K562 (cell line): ENCODE measurements around the gene MYMX. TPM values are rescaled to one million over a fixed set of nuclear protein-coding genes. Genes with fewer than 3 reads are reported as not detected.

Experiments
- FOXM1 ChIP-seq, 2 experiments: fragments of 450-650 bp in 1 of 2; sonication (generic) in 1 of 2; formaldehyde crosslinking in 1 of 2; IDR thresholded peaks; 2 replicates each; pipeline versions ENCODE4 v1.6.1 to v1.9.0; 2017 to 2022; ENCODE audit warnings: low read depth in 2 of 2, mild to moderate bottlenecking in 2 of 2, missing genetic modification reagents in 1 of 2, moderate library complexity in 1 of 2
- HDAC3 ChIP-seq: fragments of 450-650 bp; IDR thresholded peaks from 2 replicates; pipeline ENCODE4 v1.6.1; 2018; ENCODE audit warnings: borderline replicate concordance, mild to moderate bottlenecking, moderate library complexity; ENCODE audit not compliant: partially characterized antibody
- MAFG ChIP-seq: fragments of 450-650 bp; conservative IDR thresholded peaks from 2 replicates; pipeline ENCODE4 v1.6.1; 2016; ENCODE audit warnings: missing genetic modification characterization, missing compliant biosample characterization
- PCBP2 ChIP-seq: fragments of 200-400 bp; formaldehyde crosslinking; IDR thresholded peaks from 2 replicates; pipeline ENCODE4 v1.6.1; 2018; ENCODE audit warnings: low read length, low read depth, mild to moderate bottlenecking, moderate library complexity; ENCODE audit not compliant: poor library complexity, severe bottlenecking
- POLR3A ChIP-seq: IDR thresholded peaks from 2 replicates; pipeline ENCODE4 v1.6.1; 2011; ENCODE audit warnings: borderline replicate concordance, mild to moderate bottlenecking, moderate library complexity; ENCODE audit not compliant: insufficient read length, insufficient read depth; ENCODE audit errors: extremely low read depth
- RFX5 ChIP-seq: IDR thresholded peaks from 2 replicates; pipeline ENCODE4 v1.6.1; 2011; ENCODE audit warnings: low read depth, mild to moderate bottlenecking, improper control_type of control experiment, low read length
- STAT5B ChIP-seq: fragments of 250-450 bp; sonication (Bioruptor Pico); IDR thresholded peaks from 2 replicates; pipeline ENCODE4 v1.8.0; 2021; ENCODE audit warnings: mild to moderate bottlenecking, inconsistent platforms
- SUPT5H ChIP-seq: fragments of 450-650 bp; IDR thresholded peaks from 2 replicates; pipeline ENCODE4 v1.6.1; 2016
- ZC3H8 ChIP-seq: fragments of 450-650 bp; IDR thresholded peaks from 2 replicates; pipeline ENCODE4 v1.6.1; 2017
- ZNF165 ChIP-seq: fragments of 250-450 bp; sonication (Bioruptor Pico); IDR thresholded peaks from 2 replicates; pipeline ENCODE4 v1.4.0; 2020; ENCODE audit warnings: borderline replicate concordance
- ZNF696 ChIP-seq: fragments of 250-450 bp; sonication (Bioruptor Pico); conservative IDR thresholded peaks from 2 replicates; pipeline ENCODE4 v1.4.0; 2020; ENCODE audit warnings: mild to moderate bottlenecking, moderate library complexity
- polyA plus RNA-seq, 8 experiments: library from polyadenylated mRNA; depleted of rRNA in 4 of 8; stranded (reverse) in 5 of 8; unstranded in 3 of 8; fragments of >200 nt; fragmentation: Nextera tagmentation in 2 of 8; fragmentation: Illumina TruSeq in 1 of 8; extraction: Ambion mirVana in 2 of 8; extraction: Trizol in 1 of 8; gene quantifications; 2 replicates each; pipeline versions ENCODE4 v1.2.1 to v1.2.3, GENCODE V29; 2011 to 2014; ENCODE audit warnings: inconsistent platforms in 1 of 8, missing spikeins in 1 of 8
- total RNA-seq, 7 experiments: library from RNA; depleted of rRNA in 6 of 7; stranded (reverse); fragments of >200 nt in 6 of 7; fragmentation: Illumina TruSeq in 2 of 7; extraction: Trizol in 2 of 7; gene quantifications; 2 replicates each; pipeline versions ENCODE4 v1.2.1 to v1.2.3, GENCODE V29; 2011 to 2021; ENCODE audit warnings: low replicate concordance in 1 of 7
- TF ChIP-seq, protein P1 (sequence below): fragments of 250-450 bp; sonication (Bioruptor Pico); IDR thresholded peaks from 2 replicates; pipeline ENCODE4 v1.8.0; 2021; ENCODE audit warnings: moderate library complexity, mild to moderate bottlenecking, inconsistent platforms
- TF ChIP-seq, protein P2 (sequence below), 2 experiments: fragments of 450-650 bp in 1 of 2; sonication (generic) in 1 of 2; formaldehyde crosslinking in 1 of 2; IDR thresholded peaks in 1 of 2; conservative IDR thresholded peaks in 1 of 2; 2 replicates each; pipeline versions ENCODE4 v1.6.1 to v1.8.1; 2016 to 2023; ENCODE audit warnings: mild to moderate bottlenecking in 2 of 2, moderate library complexity in 2 of 2, inconsistent platforms in 1 of 2, missing genetic modification reagents in 1 of 2
- TF ChIP-seq, protein P3 (sequence below): sonication (generic); formaldehyde crosslinking; IDR thresholded peaks from 2 replicates; pipeline ENCODE4 v1.8.0; 2022; ENCODE audit warnings: mild to moderate bottlenecking, missing genetic modification reagents
- TF ChIP-seq, protein P4 (sequence below): fragments of 250-450 bp; sonication (Bioruptor Pico); IDR thresholded peaks from 2 replicates; pipeline ENCODE4 v1.8.0; 2022; ENCODE audit warnings: inconsistent platforms
- TF ChIP-seq, protein P5 (sequence below): conservative IDR thresholded peaks from 2 replicates; pipeline ENCODE4 v1.6.1; 2011; ENCODE audit warnings: low read depth, mild to moderate bottlenecking, low read length; ENCODE audit not compliant: control insufficient read depth

The MYMX gene
- total and polyA plus RNA-seq, 9 of the 15 experiments (the other 6 are each of a cell fraction or from before 2014, with no cell fraction given) = 0.12 TPM; not detected in 8

DNA sequence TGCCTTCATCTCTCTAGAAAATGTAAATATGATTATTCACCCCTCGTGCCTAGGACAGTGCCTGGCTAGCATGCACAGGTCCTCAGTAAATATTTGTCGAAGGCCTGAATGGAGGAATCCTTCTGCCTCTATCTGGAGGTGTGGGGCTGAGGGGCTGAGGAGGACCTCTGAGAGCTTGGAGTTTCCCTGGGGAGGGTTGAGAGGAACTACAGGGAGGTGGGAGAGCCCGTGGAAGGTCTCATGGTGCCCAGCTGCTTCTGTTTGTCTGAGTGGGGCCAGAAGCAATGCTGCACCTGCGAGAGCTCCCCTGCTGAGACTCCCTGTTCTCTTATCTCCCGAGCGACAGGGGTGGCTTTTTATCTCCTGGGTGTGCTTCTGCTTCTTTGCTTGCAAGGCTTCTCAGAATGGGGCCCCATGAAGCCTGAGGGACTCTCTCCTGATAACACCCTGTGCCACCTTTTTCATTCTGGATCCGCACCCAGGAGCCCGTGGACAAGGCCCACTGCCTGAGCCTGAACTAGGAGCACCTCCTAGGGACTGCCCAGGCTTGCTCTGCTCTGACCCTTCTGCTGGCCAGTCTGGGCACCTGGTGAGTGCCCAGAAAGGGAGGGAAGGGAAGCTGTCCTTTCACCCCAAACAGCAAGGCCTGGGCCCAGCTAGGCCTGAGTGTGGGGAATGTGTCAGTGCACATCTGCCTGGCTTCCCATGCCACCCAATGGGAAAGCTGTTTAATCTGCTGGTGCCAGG is 9.0 kb downstream of the MYMX start (continued):
- TF ChIP-seq, protein P1, sequence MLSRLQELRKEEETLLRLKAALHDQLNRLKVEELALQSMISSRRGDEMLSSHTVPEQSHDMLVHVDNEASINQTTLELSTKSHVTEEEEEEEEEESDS (CRISPR knock-in tag) = no peak
- TF ChIP-seq, protein P2, sequence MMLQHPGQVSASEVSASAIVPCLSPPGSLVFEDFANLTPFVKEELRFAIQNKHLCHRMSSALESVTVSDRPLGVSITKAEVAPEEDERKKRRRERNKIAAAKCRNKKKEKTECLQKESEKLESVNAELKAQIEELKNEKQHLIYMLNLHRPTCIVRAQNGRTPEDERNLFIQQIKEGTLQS (IDR thresholded peaks at IDR 0.05) = no peak
- TF ChIP-seq, protein P2 (CRISPR knock-in tag; conservative IDR thresholded peaks at IDR 0.05) = no peak
- TF ChIP-seq ZC3H8 (peak; percentile 12; the same call in 1 of the 2 replicates), STAT5B (CRISPR knock-in tag) (no peak), HDAC3 (no peak), ZNF165 (peak; percentile 86; the same call in 1 of the 2 replicates), PCBP2 (no peak), FOXM1 (IDR thresholded peaks at IDR 0.05; ENCODE audit: low read depth) (peak; percentile 88), FOXM1 (CRISPR knock-in tag; IDR thresholded peaks at IDR 0.05; ENCODE audit: low read depth) (no peak), MAFG (tag) (no peak), ZNF696 (CRISPR knock-in tag) (no peak), POLR3A (no peak), RFX5 (no peak), SUPT5H (no peak)
- TF ChIP-seq, protein P3, sequence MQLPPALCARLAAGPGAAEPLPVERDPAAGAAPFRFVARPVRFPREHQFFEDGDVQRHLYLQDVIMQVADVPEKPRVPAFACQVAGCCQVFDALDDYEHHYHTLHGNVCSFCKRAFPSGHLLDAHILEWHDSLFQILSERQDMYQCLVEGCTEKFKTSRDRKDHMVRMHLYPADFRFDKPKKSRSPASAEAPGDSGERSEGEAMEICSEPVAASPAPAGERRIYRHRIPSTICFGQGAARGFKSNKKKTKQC (CRISPR knock-in tag) = no peak; the same call in 1 of the 2 replicates
- TF ChIP-seq, protein P4, sequence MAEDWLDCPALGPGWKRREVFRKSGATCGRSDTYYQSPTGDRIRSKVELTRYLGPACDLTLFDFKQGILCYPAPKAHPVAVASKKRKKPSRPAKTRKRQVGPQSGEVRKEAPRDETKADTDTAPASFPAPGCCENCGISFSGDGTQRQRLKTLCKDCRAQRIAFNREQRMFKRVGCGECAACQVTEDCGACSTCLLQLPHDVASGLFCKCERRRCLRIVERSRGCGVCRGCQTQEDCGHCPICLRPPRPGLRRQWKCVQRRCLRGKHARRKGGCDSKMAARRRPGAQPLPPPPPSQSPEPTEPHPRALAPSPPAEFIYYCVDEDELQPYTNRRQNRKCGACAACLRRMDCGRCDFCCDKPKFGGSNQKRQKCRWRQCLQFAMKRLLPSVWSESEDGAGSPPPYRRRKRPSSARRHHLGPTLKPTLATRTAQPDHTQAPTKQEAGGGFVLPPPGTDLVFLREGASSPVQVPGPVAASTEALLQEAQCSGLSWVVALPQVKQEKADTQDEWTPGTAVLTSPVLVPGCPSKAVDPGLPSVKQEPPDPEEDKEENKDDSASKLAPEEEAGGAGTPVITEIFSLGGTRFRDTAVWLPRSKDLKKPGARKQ (CRISPR knock-in tag) = no peak
- TF ChIP-seq, protein P5, sequence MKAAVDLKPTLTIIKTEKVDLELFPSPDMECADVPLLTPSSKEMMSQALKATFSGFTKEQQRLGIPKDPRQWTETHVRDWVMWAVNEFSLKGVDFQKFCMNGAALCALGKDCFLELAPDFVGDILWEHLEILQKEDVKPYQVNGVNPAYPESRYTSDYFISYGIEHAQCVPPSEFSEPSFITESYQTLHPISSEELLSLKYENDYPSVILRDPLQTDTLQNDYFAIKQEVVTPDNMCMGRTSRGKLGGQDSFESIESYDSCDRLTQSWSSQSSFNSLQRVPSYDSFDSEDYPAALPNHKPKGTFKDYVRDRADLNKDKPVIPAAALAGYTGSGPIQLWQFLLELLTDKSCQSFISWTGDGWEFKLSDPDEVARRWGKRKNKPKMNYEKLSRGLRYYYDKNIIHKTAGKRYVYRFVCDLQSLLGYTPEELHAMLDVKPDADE = no peak; the same call in 1 of the 2 replicates
